SK-MEL-5 (cell line): ENCODE measurements around the gene DYNC2I2. TPM values are rescaled to one million over a fixed set of nuclear protein-coding genes. Genes with fewer than 3 reads are reported as not detected.
"Not testable (repeated sequence)": the region's sequence is repeated elsewhere in the genome, so short reads cannot be mapped to it uniquely, and the experiment has no call there.

Source experiments
- DNase-seq: peaks from one replicate; pipeline ENCODE4 v3.0.0-alpha.2; 2016; ENCODE audit warnings: low read depth, low spot score
- in situ Hi-C: cut with HindIII; loops from 2 replicates; pipeline ENCODE4 v1.10.0; 2016; ENCODE audit warnings: low sequenced_read_pairs, high pct_unique_total_duplicates, low pct_unique_long_range_greater_than_20kb
- polyA plus RNA-seq, 2 experiments: library from polyadenylated mRNA; depleted of rRNA; stranded (reverse); fragments of >200 nt; gene quantifications; 2 replicates each; pipeline ENCODE4 v1.2.3, GENCODE V29; 2015
- total RNA-seq: library from RNA; depleted of rRNA; stranded (reverse); fragments of >200 nt; shearing (Covaris generic); gene quantifications from 2 replicates; pipeline ENCODE4 v1.2.3, GENCODE V29; 2014; rRNA removed

Gene DYNC2I2
- total RNA-seq = 49.5 and 52.1 TPM in 2 replicates
- 69.5 and 71.2 TPM in 2 replicates for polyA plus RNA-seq (2015; cell fraction: cytosol; rRNA removed)
- 174 and 178 TPM in 2 replicates for polyA plus RNA-seq (2015; cell fraction: nucleus; rRNA removed)

DNA sequence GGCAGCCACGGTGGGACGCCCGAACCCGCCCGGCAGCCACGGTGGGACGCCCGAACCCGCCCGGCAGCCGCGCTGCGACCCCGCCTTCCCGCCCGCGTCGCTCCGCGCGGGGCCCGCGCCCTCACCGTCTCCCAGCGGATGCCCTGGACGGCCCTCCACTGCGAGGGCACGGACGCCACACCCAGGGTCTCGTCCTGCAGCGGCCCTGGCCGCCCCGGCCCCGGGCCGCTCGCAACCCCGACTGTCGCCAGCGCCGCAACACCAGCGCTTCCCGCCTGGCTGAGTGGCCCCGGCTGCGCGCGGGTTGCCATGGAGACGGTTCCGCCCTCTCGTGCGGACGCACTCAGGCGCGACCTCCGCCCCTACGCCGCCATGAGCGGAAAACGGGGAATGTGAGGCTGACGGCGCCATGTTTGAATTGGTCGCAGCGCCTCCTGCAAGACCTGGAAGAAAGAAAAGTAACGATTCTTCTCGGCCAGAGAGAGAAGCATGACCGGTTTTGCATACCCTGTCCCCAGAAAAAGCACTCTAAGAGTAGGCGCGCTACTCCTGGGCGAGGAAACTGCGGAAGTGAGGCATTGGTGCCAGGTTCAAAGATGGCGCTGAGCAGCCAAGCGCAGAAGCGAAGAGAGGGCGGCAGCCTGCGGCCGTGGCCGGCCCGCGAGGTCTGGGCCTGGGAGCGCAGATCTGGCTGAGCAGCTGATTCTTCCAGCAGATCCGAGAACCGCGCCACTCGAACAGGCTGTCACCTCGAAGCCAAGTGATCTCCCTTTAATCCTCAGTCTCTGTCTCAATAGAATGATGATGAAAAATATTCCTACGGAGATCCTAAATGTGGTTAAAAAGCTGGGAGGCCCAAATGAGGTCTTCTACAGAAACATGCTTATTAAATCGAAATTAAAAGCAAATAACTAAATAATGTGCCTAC is at the start of gene DYNC2I2:
Gene DYNC2I2, minus strand, starts transcription at position 432 of the 928 bp plus-strand sequence. Its CDS starts 121 bp downstream, at position 311.
- in situ Hi-C loops = no loop called here
- DNase-seq = peak; percentile 94

DNA sequence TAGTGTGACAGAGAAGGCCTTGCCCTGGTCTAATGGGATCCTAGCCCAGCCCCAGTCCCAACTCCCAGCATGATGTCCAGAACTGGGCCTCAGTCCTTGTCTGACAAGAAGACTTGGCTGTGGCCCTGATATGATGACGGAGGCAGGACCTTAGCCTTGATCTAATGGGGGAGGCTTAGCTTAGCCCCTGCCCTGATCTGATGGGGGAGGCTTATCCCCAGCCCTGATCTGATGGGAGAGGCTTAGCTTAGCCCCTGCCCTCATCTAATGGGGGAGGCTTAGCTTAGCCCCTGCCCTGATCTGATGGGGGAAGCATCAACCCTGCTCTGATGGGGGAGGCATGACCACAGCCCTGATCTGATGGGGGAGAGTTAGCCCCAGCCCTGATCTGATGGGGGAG is 49.4 kb upstream of the DYNC2I2 start:
- in situ Hi-C loops = no loop called here
- no peak for DNase-seq

DNA sequence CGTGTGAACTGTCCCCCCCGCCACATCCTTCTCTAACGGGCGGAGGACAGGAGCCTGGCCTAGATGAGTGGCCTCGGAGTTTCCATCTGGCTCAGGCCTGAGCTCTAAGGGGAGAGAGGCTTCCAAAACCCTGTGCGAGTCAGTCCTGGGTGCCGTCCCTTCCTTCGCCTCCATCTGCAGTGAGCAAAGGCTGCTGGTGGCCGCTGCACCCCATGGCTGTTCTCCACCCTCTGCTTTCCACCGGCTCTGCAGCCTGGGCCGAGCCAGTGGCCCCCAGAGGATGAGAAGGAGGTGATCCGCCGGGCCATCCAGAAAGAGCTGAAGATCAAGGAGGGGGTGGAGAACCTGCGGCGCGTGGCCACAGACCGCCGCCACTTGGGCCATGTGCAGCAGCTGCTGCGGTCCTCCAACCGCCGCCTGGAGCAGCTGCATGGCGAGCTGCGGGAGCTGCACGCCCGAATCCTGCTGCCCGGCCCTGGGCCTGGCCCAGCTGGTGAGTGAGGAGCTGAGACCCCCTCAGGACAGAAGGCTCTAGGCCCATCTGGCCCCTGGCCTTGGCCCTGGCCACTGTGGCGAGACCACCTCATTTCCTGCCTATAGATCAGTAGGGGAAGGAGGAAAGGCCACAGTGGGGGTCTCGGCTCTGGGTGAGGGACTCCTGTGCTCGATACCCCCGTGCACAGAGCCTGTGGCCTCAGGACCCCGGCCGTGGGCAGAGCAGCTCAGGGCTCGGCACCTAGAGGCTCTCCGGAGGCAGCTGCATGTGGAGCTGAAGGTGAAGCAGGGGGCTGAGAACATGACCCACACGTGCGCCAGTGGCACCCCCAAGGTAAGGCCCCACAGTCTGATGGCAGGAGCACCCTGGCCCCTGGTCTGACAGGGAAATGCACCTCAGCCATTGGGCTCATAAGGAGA is 48.7 kb upstream of the DYNC2I2 start:
- DNase-seq = no peak
- in situ Hi-C loops = no loop called here

GRCh38 chr9:128704356-128704670 is 47.7 kb upstream of the DYNC2I2 start:
- in situ Hi-C loops = no loop called here
- DNase-seq = no peak

DNA sequence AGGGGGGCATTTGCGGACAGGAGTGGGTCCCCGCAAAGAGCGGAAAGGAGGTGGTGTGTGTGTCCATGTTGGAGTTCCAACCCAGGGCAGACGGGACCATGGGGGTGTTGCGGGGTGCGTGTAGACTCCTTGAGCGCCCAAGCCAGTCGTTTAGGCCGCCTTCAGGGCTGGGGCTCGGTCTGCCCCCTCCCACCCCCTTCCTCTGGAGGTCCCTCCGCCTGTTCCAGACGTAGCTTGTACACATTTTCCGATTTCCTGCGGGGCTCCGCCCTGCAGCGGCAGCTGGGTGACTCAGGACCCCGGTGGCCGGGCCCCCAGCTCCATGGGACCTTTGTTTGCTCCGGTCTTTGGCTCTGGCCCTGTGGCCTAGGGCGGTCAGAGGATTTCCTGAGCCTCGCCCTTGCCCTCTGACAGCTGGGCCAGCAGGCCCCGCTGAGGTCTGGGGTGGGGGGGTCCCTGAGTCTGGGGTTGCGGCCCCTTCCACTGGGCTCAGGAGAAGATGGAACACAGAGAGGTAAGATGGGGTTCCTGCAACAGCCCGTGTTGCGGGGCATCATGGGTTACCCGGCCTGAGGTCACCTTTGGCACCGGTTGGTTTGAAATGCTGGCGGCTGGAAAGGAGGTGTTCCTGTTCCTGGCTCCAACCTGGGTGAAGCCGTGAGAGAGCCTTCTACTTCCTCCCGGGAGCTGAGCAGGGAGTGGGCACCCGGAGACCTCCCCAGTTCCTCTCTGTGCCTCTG is 47.1 kb upstream of the DYNC2I2 start:
- in situ Hi-C loops = no loop called here
- no peak for DNase-seq

DNA sequence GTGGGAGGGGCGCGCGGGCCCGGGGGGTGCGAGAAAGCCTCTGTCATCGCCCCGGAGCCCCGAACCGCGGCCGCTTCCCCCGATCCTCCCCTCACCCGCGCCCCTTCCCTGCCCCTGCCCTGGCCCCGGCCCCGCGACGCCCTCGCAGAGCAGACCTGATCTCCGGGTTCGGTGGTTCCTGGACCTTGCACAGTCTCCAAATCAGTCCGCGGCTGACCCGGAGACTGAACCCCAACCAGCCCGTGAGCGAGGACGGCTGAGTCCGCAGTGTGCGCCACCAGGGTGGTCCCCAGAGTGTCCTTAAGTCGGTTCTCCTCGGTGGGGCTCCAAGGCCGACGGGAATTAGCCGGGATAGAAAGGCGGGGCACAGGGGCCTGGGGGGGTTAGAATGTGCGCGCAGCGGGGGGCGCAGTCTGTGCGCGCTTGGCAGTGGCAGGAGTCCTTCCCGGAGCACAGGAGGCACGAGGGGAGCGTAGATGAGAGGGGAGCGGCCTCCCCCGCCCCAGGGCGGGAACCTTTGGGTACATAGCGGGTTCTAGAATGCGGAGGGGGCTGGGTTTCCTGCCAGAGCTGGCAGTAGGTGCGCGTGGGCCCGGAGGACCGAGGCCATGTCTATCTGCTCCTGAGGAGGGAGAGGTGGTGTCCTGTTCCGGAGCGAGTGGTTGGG is 46.4 kb upstream of the DYNC2I2 start:
- in situ Hi-C loops = no loop called here
- DNase-seq = no peak

- in situ Hi-C loops = no loop called here
- DNase-seq = peak; percentile 86
Observed at GRCh38 chr9:128702445-128702948, 45.9 kb upstream of the DYNC2I2 start, which contains the start of gene PKN3. PKN3 (plus strand) TSS chr9:128702503; CDS start chr9:128702916, 413 bp downstream.

DNA sequence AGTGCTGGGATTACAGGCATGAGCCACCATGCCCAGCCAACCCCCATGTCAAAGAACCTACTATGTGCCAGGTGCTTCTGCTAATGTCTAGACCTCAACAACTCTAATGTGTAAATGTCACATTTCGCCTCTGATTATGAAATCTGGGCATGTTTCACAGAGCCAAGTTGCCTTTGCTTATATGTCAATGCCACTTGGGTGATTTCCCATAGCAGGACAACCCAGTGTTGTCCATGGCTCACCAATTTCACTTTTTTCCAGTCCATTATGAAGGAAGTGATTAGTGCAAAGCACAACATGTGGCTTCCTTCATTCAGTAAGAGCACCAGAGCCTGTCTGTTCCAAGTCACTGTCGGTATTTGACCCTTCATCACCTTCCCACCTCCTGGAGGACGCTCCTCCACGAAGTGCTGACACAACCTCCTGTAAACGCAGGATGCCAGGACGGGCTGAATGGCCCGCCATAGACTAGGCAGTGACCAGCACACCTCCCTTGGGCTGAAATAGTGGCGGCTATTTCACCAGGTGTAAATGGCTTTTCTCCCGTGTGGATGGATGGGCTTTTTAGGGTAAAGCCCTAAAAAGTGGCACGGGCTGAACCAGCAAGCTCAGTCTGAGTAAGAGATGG is 44.7 kb upstream of the DYNC2I2 start:
- no peak for DNase-seq

DNA sequence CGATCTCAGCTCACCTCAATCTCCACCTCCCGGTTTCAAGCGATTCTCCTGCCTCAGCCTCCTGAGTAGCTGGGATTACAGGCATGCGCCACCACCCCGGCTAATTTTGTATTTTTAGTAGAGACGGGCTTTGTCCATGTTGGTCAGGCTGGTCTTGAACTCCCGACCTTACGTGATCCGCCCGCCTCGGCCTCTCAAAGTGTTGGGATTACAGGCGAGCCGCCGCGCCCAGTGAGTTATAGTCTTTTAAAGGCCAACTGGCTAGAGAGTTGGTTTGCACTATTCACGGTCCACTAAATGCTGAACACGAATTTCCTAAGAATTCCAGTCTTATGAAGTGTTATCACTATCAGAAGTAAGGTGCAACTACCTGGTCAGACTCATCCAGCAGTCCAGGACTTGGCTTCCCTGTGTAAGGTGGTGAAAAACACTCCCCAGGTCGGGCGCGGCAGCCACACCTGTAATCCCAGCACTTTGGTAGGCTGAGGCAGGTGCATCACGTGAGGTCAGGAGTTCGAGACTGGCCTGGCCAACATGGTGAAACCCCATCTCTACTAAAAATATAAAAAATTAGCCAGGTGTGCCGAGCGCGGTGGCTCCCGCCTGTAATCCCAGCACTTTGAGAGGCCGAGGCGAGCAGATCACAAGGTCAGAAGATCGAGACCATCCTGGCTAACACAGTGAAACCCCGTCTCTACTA is 42.6 kb upstream of the DYNC2I2 start:
- DNase-seq, in situ Hi-C loops: not testable (repeated sequence)

More for the DNA sequence above, 44.7 kb upstream of the DYNC2I2 start:
- in situ Hi-C loops = no loop called here

DNA sequence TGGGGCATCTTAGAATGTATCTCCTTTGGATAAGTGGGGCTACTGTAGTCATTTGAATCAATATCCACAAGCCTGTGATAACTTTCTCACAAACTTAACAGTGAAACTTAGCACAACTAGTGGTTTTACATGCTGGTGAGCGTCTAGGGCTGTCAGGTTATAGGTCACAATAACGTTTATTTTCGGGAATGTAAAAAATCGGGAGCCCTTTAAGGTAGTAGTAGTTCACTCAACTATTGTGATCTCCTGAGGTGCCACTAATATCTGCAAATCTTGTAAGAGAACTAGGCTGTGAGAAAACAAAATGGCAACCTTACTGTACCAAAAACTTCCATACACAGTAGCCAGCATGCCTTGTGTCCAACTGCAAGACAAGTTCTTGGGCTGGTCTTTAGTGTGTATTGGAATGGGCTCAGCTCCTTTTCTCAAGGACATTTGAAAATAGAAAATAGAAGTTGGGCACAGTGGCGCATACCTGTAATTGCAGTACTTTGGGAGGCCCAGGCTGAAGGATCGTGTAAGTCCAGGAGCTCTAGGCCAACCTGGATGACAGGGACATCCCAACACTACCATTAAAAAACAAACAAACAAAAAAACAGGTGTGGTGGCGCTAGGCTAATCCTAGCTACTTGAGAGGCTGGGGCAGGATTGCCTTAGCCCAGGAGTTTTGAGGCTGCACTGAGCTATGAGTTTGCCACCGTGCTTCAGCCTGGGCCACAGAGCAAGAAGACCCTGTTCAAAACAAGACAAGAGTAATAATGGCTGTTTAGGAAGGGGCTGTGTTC is 40.5 kb upstream of the DYNC2I2 start:
- no peak for DNase-seq
- in situ Hi-C loops = no loop called here

GRCh38 chr9:128694344-128694743 is 37.7 kb upstream of the DYNC2I2 start:
- in situ Hi-C loops = no loop called here
- no peak for DNase-seq

DNA sequence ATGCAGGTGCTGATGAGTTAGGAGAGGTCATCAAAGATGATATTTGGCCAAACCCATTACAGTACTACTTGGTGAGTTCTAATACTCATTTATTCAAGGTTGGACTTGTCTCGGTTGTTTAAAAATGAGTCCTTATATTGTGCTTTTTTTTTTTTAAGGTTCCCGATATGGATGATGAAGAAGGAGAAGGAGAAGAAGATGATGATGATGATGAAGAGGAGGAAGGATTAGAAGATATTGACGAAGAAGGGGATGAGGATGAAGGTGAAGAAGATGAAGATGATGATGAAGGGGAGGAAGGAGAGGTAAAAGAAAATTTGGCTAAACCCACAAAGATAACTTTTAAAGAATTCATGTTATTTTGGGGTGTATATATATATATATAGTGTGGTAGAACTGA is 37.1 kb upstream of the DYNC2I2 start:
- DNase-seq, in situ Hi-C loops: not testable (repeated sequence)

DNA sequence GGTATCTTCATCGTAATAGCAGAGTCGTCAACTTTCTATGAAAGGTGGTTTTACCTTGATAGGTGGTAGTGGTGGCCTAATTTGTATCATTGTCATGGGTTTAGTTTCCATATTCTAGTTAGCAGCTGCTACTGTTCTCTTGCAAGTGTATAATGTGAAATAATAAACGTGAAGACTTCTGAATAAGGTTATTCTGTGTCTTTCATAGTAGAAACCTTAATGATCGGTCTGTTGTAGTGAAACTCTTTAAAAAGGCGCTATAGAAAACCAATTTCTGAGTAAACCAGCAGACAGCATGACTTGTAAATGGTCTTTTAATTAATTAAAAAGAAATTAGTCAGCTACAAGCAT is 34.0 kb upstream of the DYNC2I2 start:
- no peak for DNase-seq
- in situ Hi-C loops = no loop called here

GRCh38 chr9:128689820-128690683 is 33.4 kb upstream of the DYNC2I2 start:
- DNase-seq = peak; percentile 67
- in situ Hi-C loops = no loop called here
